Activated gamma-delta T cell treated with Interleukin-2 at 50 U/mL for 16 hours (primary cell): ENCODE results near the gene NUTM2F.
"Not testable (repeated sequence)": the region's sequence is repeated elsewhere in the genome, so short reads cannot be mapped to it uniquely, and the experiment has no call there.

Experiments used
- DNase-seq: peaks from one replicate; pipeline ENCODE4 v3.0.0-alpha.2; 2020

Gene NUTM2F, protein sequence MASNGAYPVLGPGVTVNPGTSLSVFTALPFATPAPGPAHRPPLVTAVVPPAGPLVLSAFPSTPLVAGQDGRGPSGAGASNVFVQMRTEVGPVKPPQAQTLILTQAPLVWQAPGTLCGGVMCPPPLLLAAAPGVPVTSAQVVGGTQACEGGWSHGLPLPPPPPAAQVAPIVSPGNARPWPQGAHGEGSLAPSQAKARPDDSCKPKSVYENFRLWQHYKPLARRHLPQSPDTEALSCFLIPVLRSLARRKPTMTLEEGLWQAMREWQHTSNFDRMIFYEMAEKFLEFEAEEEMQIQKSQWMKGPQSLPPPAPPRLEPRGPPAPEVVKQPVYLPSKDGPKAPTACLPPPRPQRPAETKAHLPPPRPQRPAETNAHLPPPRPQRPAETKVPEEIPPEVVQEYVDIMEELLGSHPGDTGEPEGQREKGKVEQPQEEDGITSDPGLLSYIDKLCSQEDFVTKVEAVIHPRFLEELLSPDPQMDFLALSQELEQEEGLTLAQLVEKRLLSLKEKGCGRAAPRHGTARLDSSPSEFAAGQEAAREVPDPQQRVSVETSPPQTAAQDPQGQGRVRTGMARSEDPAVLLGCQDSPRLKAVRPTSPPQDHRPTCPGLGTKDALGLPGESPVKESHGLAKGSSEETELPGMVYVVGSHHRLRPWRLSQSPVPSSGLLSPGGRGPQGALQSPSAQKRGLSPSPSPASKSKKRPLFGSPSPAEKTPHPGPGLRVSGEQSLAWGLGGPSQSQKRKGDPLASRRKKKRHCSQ

DNA sequence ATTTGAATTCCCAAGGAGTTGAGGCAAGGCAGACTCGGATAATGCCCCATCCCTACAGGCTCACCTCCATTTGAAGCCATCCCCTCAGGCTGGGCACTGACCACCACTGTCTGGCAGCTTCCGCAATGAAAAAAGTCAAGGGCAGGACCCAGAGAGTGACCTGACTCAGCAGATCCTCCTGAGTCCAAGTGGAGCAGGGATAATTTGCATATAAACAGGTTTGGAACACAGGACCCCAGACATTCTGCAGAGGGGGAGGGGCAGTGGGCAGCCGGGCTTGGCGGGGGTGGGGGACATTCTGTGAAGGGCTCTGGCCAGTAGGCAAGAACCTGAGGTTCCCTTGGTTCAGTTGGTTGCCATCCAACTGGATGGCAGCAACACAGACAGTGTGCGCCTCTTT lies at the start of gene NUTM2F:
Gene NUTM2F (minus strand): TSS at position 101 of the 400 bp plus-strand sequence. CDS start 21 bp downstream, at position 80.
- DNase-seq = not testable (repeated sequence)

DNA sequence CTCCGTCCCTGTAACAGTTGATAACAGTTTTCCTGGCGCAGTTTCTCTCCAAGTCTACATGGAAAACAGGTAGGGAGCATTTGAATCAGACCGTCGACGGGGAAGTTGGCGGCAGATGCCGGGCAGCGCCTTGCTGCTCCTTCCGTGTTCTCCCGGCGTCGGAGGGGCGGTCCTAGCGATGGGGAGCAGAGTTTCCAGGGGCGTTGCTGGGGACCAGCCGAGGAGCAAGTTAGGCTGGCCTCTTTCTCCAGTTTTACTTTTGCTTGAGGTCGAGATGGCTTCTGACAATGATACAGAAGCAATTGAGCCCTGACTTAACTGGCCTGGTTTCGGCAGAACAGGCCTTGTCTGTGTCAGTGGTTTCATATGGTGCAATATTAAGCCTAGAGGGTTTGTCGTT lies 46.8 kb upstream of the NUTM2F start:
- not testable (repeated sequence) for DNase-seq

DNA sequence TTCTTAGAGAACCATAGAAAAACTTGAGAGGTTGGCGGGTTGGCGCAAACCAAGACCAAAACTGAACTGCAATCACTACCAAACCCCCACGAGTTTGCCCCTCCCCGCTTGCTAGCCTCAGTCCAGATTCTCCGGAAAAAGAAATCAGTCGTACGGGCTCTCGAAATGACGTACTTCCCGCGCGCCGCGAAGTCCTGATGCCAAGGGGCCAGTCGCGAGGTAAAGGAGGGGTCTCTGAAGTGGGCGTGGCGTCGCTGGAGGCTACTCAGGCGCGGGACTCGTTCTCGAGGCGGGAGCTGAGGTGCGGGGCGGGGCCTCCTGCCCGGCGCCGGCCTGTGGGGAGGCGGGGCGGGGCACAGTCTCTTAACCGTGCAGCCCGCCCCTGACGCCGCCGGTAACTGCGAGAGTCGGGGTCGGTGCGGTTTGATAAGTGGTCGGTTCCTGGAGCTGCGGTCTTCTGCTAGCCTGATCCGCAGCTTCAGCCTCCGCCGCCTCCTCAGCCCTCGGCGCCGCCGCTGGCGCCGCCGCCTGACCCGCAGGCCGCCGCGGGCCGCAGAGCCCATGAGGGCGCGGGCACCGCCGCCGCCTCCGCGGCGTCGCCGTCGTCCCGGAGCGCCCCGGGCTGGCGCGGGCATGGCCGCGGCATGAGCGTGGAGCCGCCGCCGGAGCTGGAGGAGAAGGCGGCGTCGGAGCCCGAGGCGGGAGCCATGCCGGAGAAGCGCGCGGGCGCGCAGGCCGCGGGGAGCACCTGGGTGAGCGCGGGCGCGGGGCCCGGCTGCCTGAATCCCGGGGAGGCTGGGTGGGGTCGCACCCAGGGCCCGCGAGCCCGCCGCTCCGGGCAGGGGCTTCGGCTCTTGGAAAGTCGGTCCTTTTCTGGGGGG lies 46.0 kb upstream of the NUTM2F start:
- DNase-seq = peak; percentile 84

DNA sequence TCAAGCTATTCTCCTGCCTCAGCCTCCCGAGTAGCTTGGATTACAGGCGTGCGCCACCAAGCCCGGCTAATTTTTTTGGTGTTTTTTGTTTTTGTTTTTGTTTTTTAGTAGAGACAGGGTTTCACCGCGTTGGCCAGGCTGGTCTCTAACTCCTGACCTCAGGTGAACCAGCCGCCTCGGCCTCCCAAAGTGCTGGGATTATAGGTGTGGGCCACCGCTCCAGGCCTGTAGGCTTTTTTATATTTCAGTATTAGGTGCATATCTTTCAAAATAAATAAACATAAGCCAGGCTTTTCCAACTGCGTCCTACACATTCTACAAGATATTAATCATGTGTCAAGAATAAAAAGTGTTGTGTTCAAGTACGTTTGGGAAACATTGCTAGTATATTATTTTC lies 45.3 kb upstream of the NUTM2F start:
- not testable (repeated sequence) for DNase-seq

DNA sequence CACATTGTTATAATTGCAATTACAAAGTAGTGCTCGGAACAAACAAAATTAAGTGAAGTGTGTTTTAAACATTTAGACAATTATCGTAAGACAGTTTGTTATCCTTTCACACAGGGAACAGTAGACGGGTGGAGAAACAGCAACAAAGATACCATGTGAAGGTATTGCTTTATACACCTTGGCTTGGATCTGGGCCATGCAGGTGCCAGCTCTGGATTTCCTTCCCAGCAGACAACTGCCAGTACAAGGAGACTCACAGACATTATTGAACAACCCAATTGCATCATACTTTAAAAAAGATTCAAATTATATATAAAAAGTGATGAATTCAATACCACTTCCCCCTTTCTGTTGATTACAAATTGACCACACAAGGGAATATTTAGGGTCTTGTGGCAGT lies 41.8 kb upstream of the NUTM2F start:
- DNase-seq = not testable (repeated sequence)

DNA sequence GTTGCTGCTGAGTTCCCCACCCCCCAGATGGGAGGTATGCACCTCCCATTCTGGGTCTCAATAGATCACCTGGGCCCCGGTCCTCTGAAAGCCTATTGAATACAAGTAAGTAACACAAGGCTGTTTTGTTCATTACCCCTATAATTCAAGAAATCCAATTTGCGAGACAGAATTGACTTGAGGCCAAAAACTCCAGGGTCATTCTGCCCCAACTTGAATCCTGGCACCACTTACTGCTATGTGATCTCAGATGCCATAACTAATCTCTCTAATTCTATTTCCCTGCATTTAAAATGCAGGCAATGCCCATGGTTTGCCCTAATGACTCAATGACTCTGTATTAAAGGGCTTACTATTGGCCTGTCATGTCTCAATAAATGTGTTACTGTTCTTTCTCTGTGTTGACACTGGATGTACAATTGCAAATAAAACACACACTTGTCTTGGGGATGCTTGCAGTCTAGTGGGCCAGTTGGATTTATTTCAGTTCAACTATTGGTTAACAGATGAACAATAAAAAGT lies 35.7 kb upstream of the NUTM2F start:
- DNase-seq = not testable (repeated sequence)

DNA sequence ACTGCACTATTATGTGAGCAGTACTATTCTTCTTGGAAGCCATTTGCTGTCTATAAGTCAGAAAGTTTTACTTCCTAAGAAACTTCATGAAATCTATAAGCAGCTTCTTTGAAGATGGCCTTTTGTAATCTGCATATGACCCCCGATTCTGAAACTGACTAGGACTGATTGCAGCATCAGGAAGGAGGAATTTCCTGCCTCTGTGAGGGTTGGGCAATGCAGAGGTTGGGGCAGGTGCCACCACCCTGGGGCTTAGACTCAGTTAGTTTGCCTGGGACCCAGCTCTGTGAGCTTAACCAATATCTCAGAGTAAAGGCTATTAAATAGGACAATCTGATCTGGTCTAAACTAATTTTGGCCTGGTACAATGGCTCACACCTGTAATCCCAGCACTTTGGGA lies 28.7 kb upstream of the NUTM2F start:
- DNase-seq = not testable (repeated sequence)

DNA sequence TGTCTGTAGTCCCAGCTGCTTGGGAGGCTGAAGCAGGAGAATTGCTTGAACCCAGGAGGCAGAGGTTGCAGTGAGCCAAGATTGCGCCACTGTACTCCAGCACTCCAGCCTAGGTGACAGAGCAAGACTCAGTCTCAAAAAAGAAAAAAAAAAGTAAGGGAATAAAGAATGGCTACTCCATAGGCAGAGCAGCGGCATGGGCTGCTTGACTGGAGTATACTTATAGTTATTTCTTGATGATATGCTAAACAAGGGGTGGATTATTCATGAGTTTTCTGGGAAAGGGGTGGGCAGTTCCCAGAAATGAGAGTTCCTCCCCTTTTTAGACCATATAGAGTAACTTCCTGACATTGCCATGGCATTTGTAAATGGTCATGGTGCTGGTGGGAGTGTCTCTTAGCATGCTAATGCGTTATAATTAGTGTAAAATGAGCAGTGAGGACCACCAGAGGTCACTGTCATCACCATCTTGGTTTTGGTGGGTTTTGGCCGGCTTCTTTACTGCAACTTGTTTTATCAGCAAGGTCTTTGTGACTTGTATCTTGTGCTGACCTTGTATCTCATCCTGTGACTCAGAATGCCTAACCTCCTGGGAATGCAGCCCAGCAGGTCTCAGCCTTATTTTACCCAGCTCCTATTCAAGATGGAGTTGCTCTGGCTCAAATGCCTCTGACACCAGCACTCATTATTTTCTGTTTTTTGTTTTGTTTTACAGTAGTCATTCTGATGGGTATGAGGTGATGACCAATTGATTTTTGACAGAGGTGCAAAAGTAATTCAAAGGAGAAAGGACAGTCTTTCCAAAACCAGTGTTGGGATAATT lies 23.7 kb upstream of the NUTM2F start:
- DNase-seq = not testable (repeated sequence)

DNA sequence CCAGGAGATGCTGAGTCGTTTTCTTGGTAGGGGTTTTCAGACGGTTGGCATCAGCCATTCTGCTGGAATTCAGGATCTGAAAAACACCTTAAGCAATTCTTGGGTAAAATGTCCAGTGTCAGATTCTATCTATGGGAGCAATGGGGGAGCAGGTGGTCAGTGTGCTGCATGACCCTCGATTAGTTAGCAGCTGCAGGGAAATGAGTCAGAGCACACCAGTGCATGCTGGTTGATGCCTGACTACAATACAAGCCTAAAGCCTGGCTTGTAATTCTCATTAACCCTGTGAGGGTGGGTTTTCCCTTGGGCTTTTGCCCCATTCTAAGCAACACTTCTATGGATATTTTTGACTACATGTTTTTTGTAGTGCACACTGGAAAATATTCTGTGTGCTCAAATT lies 20.3 kb upstream of the NUTM2F start:
- not testable (repeated sequence) for DNase-seq

DNA sequence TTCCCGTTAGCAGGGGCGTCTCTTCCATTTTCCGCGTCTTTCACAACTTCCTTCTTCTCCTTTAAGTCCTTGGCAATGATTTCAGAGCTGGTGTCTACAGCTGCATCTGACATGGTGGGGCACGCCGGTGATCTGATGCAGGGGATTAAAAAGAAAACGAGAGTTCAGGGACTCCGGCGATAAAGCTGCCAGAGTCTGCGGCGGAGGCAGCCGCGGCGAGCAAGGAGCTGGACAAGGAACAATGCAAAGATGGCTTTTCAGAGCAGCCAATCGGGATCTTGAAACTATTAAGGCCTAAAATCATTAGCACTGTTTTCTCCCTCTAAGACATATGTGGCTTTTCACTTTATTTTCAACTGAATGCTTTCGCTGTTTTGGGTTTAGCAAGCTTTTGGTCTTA lies 19.0 kb upstream of the NUTM2F start:
- DNase-seq = not testable (repeated sequence)

DNA sequence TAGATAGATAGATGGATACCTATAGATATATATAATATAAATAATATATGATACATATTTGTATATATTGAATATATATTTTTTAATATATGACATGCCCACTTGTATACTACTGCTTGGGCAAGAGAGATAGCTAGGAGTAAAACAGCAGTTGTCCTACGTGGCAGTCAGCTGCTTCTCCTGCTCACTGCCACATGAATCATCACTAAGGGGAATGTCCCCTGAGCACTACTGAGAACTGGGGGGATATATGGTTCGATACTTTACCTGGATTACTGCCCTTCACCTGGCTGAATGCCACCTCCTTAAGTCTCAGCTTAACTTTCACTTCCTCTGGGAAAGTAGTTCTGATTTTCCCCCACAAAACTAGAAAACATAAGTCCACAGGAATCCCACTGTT lies 13.3 kb upstream of the NUTM2F start:
- not testable (repeated sequence) for DNase-seq

DNA sequence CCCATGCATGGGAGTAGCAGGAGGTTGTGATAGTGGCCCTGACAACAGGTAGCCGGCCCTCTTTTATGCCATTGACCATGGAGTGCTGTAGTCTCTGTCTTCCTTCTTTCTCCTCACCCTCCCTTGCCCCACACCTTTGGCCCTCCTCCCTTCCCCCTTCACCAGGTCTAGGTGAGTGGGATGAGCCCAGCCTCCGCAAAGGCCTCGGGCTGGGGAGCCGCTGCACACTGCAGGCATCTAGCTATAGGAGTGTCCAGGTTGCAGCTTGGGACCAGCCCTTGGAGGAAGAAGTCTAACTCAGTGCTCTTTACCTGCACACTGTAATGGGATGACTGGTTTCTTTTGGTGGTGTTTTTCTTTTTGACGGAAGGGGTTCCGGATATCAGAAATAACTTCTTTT lies 12.3 kb upstream of the NUTM2F start:
- DNase-seq = not testable (repeated sequence)

DNA sequence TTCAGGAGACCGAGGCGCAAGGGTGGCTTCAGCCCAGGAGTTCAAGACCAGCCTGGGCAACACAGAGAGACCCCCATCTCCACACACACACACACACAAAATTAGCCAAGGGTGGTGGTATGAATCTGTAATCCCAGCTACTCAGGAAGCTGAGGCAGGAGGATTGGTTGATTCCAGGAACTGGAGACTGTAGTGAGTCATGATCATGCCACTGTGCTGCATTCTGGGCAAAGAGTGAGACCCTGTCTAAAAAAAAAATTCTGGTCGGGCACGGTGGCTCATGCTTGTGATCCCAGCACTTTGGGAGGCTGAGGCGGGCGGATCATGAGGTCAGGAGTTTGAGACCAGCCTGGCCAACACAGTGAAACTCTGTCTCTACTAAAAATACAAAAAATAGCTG lies 11.2 kb upstream of the NUTM2F start:
- DNase-seq = not testable (repeated sequence)

DNA sequence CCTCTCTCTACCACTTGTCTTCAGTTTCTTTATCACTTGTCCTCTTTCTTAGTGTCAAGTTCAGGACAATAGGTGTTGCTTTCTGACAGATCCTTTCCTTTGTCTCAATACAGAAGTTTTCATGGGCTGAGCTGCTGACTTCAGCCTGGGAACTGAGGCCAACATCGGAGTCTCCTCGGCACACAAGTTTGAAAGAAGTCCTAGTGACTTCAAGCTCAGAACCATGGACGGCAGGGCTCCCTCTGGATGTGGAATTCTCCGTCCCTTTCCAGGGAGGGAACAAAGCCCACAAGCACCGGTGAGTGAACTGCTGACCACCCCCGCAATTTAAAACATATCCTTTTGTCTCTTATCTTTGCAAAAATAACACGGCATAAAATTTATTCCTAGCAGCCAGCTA lies 10.3 kb upstream of the NUTM2F start:
- DNase-seq = not testable (repeated sequence)

DNA sequence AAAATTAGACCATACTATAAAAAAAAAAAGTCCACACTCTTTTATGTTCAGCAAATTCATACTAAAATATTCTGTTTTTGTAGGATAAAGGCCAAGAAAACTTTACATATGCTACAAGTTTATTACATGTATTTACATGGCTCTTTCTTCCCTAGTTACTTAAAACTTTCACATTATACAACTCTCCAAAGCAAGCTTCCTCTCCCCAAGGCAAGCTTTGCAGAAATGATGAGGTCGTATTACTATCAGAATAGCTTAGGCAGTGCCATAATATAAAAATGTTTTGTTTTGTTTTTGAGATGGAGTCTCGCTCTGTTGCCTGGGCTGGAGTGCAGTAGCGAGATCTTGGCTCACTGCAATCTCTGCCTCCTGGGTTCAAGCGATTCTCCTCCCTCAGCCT lies 8.0 kb upstream of the NUTM2F start:
- not testable (repeated sequence) for DNase-seq

DNA sequence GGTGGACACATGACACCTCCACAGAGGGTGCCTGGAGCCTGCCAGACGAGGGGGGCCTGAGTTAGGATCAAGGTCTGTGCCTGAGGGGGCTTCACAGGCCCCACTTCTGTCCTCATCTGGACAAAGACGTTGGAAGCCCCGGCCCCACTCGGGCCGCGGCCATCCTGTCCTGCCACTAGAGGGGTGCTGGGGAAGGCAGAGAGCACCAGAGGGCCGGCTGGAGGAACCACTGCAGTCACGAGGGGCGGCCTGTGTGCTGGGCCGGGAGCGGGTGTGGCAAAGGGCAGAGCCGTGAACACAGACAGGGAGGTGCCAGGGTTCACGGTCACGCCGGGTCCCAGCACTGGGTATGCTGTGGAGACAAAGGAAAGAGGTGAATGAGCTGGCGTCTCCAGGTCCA lies 2.9 kb downstream of the NUTM2F start:
- DNase-seq = not testable (repeated sequence)

DNA sequence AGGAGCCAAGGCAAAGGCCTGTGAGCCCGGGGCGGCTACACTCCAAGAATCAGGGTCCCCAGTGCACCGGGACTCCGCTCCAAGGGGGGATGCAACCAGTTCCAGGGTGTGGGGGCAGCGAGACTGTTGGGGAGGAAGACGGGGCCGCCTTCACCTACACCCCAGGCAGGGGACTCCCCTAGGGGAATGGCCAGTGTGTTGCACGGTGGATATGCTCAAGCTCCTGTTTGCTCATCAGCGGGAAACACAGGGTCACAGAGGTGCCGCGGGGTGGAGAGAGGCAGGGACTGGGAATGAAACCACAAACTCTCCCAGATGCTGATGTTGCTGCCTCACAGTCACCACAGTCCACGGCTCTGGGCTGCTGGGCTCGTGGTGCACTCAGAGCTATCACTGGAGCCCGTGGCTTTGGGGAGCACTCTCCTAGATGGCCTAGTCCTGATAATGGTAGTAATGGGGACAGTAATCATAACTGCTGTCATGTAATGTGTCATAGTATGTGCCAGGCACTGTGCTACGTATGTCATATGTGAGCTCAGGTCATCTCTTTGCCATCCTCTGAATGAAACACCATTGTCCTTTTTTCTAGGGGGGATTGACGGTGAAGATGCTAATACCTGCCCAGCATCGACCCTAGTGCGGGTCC lies 5.2 kb downstream of the NUTM2F start:
- not testable (repeated sequence) for DNase-seq

DNA sequence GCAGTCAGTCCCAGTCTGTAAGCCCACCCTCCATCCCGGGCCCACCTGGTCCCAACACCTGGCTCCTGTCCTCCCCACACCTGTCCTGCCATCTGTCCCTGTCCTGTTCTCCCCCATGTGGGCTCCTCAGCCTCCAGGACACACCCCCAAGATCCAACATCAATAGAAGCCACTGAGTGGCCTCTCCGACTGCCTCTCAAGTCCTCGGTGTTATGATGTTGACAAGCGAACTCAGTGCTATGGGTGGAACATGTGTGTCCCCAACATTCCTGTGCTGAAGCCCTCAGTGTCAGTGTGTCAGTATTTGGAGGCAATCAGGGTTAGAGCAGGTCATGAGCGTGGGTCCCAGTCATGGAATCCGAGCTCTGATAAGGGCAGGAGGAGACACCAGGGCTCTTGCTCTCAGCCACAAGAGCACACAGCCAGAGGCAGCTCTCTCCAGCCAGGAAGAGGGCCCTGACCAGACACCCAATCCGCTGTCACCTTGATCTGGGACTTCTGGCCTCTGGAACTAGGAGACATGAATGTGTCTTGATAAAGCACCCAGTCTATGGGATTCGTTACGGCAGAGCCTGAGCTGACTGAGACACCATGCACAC lies 6.0 kb downstream of the NUTM2F start:
- not testable (repeated sequence) for DNase-seq

DNA sequence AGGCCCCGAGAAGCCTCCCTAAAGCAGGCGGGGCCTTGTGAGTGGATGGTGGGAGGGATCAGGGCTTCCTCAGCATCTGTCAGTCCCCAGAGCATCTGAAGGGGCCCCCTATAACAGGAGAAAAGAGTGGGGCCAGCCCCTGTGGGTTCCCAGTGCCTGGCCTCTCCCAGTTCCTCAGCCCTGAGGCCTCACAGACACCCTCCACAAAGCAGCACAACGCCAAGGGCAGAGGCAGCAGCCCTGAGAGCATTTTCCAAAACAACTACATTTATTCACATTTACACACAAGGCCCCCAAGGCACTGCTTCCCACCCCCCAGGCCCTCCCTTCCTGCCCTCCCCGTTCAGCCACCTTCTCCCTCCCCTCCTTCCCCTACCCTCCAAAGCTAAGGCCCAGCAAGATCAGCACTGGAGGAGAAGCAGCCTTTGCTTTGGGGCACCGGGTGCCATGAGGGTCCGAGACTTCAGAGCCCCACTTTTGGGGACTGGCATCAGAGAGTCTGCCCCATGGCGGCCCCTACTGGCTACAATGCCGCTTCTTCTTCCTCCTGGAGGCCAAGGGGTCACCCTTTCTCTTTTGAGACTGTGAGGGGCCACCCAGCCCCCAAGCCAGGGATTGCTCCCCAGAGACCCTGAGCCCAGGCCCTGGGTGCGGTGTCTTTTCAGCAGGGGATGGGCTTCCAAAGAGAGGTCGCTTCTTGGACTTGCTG lies 10.3 kb downstream of the NUTM2F start:
- not testable (repeated sequence) for DNase-seq

DNA sequence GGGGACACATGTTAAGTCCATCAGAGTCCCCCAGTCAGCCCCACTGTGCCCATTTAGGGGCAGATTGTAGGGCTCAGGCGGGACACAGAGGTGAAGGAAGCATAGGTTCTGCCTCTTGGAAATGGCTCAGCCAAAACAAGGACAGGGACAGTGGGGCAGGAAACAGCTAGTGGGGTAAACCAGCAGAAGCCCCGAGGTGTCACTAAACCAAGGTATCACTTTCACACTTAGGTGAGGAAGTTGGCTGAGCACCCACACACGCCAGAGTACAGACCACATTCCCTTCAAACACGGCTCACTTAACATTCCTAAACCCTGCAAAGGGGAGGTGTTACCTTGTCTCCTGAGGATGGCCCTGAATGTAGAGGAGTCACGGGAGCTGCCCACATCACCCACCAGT lies 12.2 kb downstream of the NUTM2F start:
- DNase-seq = not testable (repeated sequence)
